PFSK-1 (cell line): ENCODE data around the gene PCARE.

Experiments used
- FOXP2 ChIP-seq: optimal IDR thresholded peaks from 2 replicates; pipeline ENCODE3; 2011; ENCODE audit warnings: borderline replicate concordance, control low read depth, inconsistent platforms; ENCODE audit not compliant: insufficient read depth; ENCODE audit errors: extremely low read length, extremely low read depth
- POLR2AphosphoS5 ChIP-seq: IDR thresholded peaks from 2 replicates; pipeline ENCODE4 v1.6.1; 2012; ENCODE audit warnings: low read depth, mild to moderate bottlenecking, control low read depth, low read length, moderate library complexity
- REST ChIP-seq, 2 experiments: IDR thresholded peaks; 2 replicates each; pipeline versions ENCODE4 v1.6.1 to v1.8.0; 2011 to 2012; ENCODE audit warnings: low read depth in 2 of 2, low read length in 2 of 2, control low read depth in 1 of 2, inconsistent platforms in 1 of 2, mild to moderate bottlenecking in 1 of 2, moderate library complexity in 1 of 2; ENCODE audit not compliant: insufficient read depth in 1 of 2
- SIN3A ChIP-seq: IDR thresholded peaks from 2 replicates; pipeline ENCODE4 v1.6.1; 2012; ENCODE audit warnings: mild to moderate bottlenecking, low read length, moderate library complexity, borderline replicate concordance; ENCODE audit not compliant: insufficient read depth
- TAF1 ChIP-seq: IDR thresholded peaks from 2 replicates; pipeline ENCODE4 v1.6.1; 2012; ENCODE audit warnings: low read length, control low read depth, borderline replicate concordance; ENCODE audit not compliant: insufficient read depth

Gene PCARE

GRCh38 chr2:29035016-29035745 lies 39.1 kb downstream of the PCARE start:
- no peak for TF ChIP-seq POLR2AphosphoS5
- TF ChIP-seq SIN3A = no peak
- TF ChIP-seq REST (IDR thresholded peaks at IDR 0.05; ENCODE audit: insufficient read depth in 1 of 2, low read depth in 2 of 2, low read length in 2 of 2) = no peak
- TF ChIP-seq TAF1 = no peak
- TF ChIP-seq FOXP2 = no peak

- TF ChIP-seq TAF1 (no peak), SIN3A (no peak), FOXP2 (no peak), POLR2AphosphoS5 (no peak), REST (IDR thresholded peaks at IDR 0.05; ENCODE audit: insufficient read depth in 1 of 2, low read depth in 2 of 2, low read length in 2 of 2) (no peak)
These were observed 40.7 kb downstream of the PCARE start for GRCh38 chr2:29033656-29034055.

GRCh38 chr2:29033172-29033571 lies 41.2 kb downstream of the PCARE start:
- no peak for TF ChIP-seq SIN3A
- no peak for TF ChIP-seq POLR2AphosphoS5
- TF ChIP-seq FOXP2 = no peak
- no peak for TF ChIP-seq REST (IDR thresholded peaks at IDR 0.05; ENCODE audit: insufficient read depth in 1 of 2, low read depth in 2 of 2, low read length in 2 of 2)

GRCh38 chr2:29032189-29032588 lies 42.1 kb downstream of the PCARE start:
- no peak for TF ChIP-seq SIN3A
- no peak for TF ChIP-seq FOXP2

GRCh38 chr2:29031046-29031445 lies 43.3 kb downstream of the PCARE start:
- TF ChIP-seq SIN3A (no peak), TAF1 (no peak), REST (IDR thresholded peaks at IDR 0.05; ENCODE audit: insufficient read depth in 1 of 2, low read depth in 2 of 2, low read length in 2 of 2) (no peak), FOXP2 (no peak), POLR2AphosphoS5 (no peak)
